Heart right ventricle (tissue), 16 donors: ENCODE measurements around the gene ANXA3. TPM values are rescaled to one million over a fixed set of nuclear protein-coding genes. Genes with fewer than 3 reads are reported as not detected.
A peak's percentile ranks its signal among the peaks of the same experiment; 100 is the strongest.

Experiments
- ATAC-seq, 8 donors: fragments of 200-7000 bp; cut with Tn5 transposase; one replicate each; pipeline ENCODE4 v1.9.1; 2020; ENCODE audit warnings: mild to moderate bottlenecking in 8 of 8, moderate library complexity in 8 of 8, moderate number of reproducible peaks in 1 of 8
- DNase-seq, 2 donors: peaks; one replicate each; pipeline ENCODE4 v3.0.0-alpha.2; 2020
- H3K27ac ChIP-seq, 10 donors: fragments of 200-600 bp; sonication (generic) in 2 of 10; one replicate each; pipeline versions ENCODE4 v1.5.0 to v1.8.0; 2020 to 2022; ENCODE audit warnings: mild to moderate bottlenecking in 3 of 10
- H3K27me3 ChIP-seq, 7 donors: fragments of 200-600 bp; one replicate each; pipeline ENCODE4 v1.8.0; 2021 to 2022; ENCODE audit warnings: mild to moderate bottlenecking in 2 of 7
- H3K36me3 ChIP-seq, 9 donors: fragments of 200-600 bp; sonication (generic) in 1 of 9; one replicate each; pipeline versions ENCODE4 v1.5.0 to v1.8.0; 2020 to 2022; ENCODE audit warnings: mild to moderate bottlenecking in 2 of 9
- H3K4me1 ChIP-seq, 9 donors: fragments of 200-600 bp; sonication (generic) in 1 of 9; one replicate each; pipeline versions ENCODE4 v1.5.0 to v1.8.0; 2020 to 2022; ENCODE audit warnings: mild to moderate bottlenecking in 4 of 9
- H3K4me3 ChIP-seq, 10 donors: fragments of 200-600 bp; sonication (generic) in 2 of 10; one replicate each; pipeline versions ENCODE4 v1.5.0 to v1.8.0; 2020 to 2022; ENCODE audit warnings: mild to moderate bottlenecking in 7 of 10, moderate library complexity in 2 of 10
- H3K9me3 ChIP-seq, 11 donors: fragments of 200-600 bp in 10 of 11; sonication (generic) in 2 of 11; one replicate each; pipeline versions ENCODE4 v1.5.0 to v1.8.0; 2013 to 2022; ENCODE audit warnings: mild to moderate bottlenecking in 2 of 11, control low read depth in 1 of 11, moderate library complexity in 1 of 11
- CTCF ChIP-seq, 9 donors: fragments of 200-600 bp; sonication (generic) in 2 of 9; IDR thresholded peaks; one replicate each; pipeline versions ENCODE4 v1.5.0 to v1.8.0; 2021 to 2022; ENCODE audit warnings: antibody characterized with exemption in 9 of 9, mild to moderate bottlenecking in 5 of 9, moderate library complexity in 1 of 9
- WGBS, 2 donors: extraction: QIAGEN DNeasy Blood & Tissue Kit; methylation state at CpG; one replicate each; pipeline ENCODE4 v1.1.7; 2013; ENCODE audit warnings: inconsistent platforms in 1 of 2; 5-methylcytosine and 5-hydroxymethylcytosine counted together
- intact Hi-C, 10 donors: fragments of 100-400 bp; cut with DNase I; formaldehyde crosslinking; loops; one replicate each; pipeline versions ENCODE4 v1.11.1 to v1.14.2; 2022
- polyA plus RNA-seq, 2 donors: library from polyadenylated mRNA; stranded (reverse); fragments of 200-250 nt; gene quantifications; one replicate each; pipeline ENCODE4 v1.2.3, GENCODE V29; 2013
- total RNA-seq, 10 donors: library from RNA; stranded (reverse); fragmentation: NEBNext Ultra II Directional in 3 of 10; extraction: Animal tissue kit (Norgen Biotek cat#: 25700) in 3 of 10; gene quantifications; one replicate each; pipeline versions ENCODE4 v1.2.1 to v1.2.4, GENCODE V29; 2021 to 2023
- donor health status: Arrhythmogenic right ventricular cardiomyopathy.
- donor health status: ischemic (EF 13 %, LVEDD 7.1; RV severe dilation, severe dysfunction).
- donor health status: healthy with polysubstance abuse.
- donor health status: DM: no; HTN: yes; CAD: no.
- donor health status: DM: no; HTN: no; CAD: no.
- donor health status: ischemic (EF 25% LVEDD 6.9; RV normal size, moderate dysfunction).
- donor health status: ischemic (EF 25% LVEDD 5.7; RV mildly dilated, moderate dysfunction).
- donor health status: healthy.
- donor health status: DM: yes; HTN: yes; CAD: no.
- donor health status: Ischemic cardiomyopathy.
- donor health status: ischemic (EF 35%, LVEDD 5.7; RV mildly dilated, moderate dysfunction).
- donor health status: nonischemic (EF 11% LVEDD 7.7; RV severe dilation, severe dysfunction).
- donor health status: DM: yes; HTN: yes; CAD: no.
- donor health status: PGD.
- donor health status: ischemic (EF 29% LVEDD 5.4; RV normal size, mild dysfunction).
- donor health status: nonischemic (EF 23%, LVEDD 6.1; RV moderate dilation, normal function).

ANXA3 gene
- total and polyA plus RNA-seq, 12 donors: 10.2 to 181 (median 19.3) TPM

- WGBS, 2 donors: 64 to 69% methylated on average over 3 of the region's 3 CpGs
Measured at GRCh38 chr4:78612398-78613178, 61.0 kb downstream of the ANXA3 start.

GRCh38 chr4:78613522-78614321 is 62.2 kb downstream of the ANXA3 start:
- peak in 6 of 8 donors; percentile 34 to 84 (median 70) for ATAC-seq
- intact Hi-C loops: loop anchor here in 8 of 10 donors (2.0 to 10.0 kb wide), 8 partner anchors 34 to 659 kb away; partner anchors contain the start of gene BMP2K (in 5 of the 8)

More at GRCh38 chr4:78612398-78613178, 61.0 kb downstream of the ANXA3 start:
- peak; percentile 32 to 78 (median 66) for TF ChIP-seq CTCF (IDR thresholded peaks at IDR 0.05)
- Histone ChIP-seq H3K9me3 (no peaks in the 10 kb centered on the region), H3K4me1 (peaks cover 0 to 37% (median 13%) of the 10 kb centered on the region in 9 donors), H3K4me3 (no peak overlapping the region), H3K27ac (no peak overlapping the region), H3K36me3 (peaks cover 0 to 18% (median 0%) of the 10 kb centered on the region in 9 donors), H3K27me3 (no peaks in the 10 kb centered on the region)
- peak; percentile 26 to 83 (median 68) for ATAC-seq
- DNase-seq: peak in 1 of 2 donors; percentile 34
- intact Hi-C loops: loop anchor here in 8 of 10 donors (2.0 to 10.0 kb wide), 8 partner anchors 35 to 658 kb away; partner anchors contain the start of gene BMP2K (in 5 of the 8)

GRCh38 chr4:78616046-78616498 is 64.5 kb downstream of the ANXA3 start:
- Histone ChIP-seq H3K9me3 (no peaks in the 10 kb centered on the region), H3K4me1 (peaks cover 0 to 24% (median 9%) of the 10 kb centered on the region in 9 donors), H3K27me3 (no peaks in the 10 kb centered on the region), H3K36me3 (peaks cover 0 to 5% (median 0%) of the 10 kb centered on the region in 9 donors), H3K27ac (no peak overlapping the region), H3K4me3 (no peak overlapping the region)
- WGBS, 2 donors: 74 to 76% methylated on average over 7 of the region's 7 CpGs
- intact Hi-C loops: loop anchor here in 7 of 10 donors (5.0 to 10.0 kb wide), 4 partner anchors 159 to 661 kb away; partner anchors contain the start of gene BMP2K (in 4 of the 7)
- TF ChIP-seq CTCF (IDR thresholded peaks at IDR 0.05): no peak
- no peak for ATAC-seq
- DNase-seq: no peak

More at GRCh38 chr4:78613522-78614321, 62.2 kb downstream of the ANXA3 start:
- TF ChIP-seq CTCF (IDR thresholded peaks at IDR 0.05): no peak
- Histone ChIP-seq H3K27me3 (no peaks in the 10 kb centered on the region), H3K4me3 (no peak overlapping the region), H3K36me3 (peaks cover 0 to 17% (median 0%) of the 10 kb centered on the region in 9 donors), H3K27ac (no peak overlapping the region), H3K9me3 (no peaks in the 10 kb centered on the region), H3K4me1 (peaks cover 0 to 37% (median 13%) of the 10 kb centered on the region in 9 donors)
- DNase-seq: no peak
- 54 to 57% methylated on average over 7 of the region's 7 CpGs for WGBS, 2 donors

GRCh38 chr4:78618436-78618835 is 66.9 kb downstream of the ANXA3 start:
- intact Hi-C loops: loop anchor here in 7 of 10 donors (5.0 to 10.0 kb wide), 4 partner anchors 156 to 664 kb away; partner anchors contain the start of gene BMP2K (in 4 of the 7)
- DNase-seq (no peak), ATAC-seq (no peak)
- no peak overlapping the region for H3K4me3 ChIP-seq
- no peak overlapping the region for H3K27ac ChIP-seq
- TF ChIP-seq CTCF (IDR thresholded peaks at IDR 0.05): no peak
- H3K36me3 ChIP-seq: no peaks in the 10 kb centered on the region
- peaks cover 0 to 14% (median 4%) of the 10 kb centered on the region in 9 donors for H3K4me1 ChIP-seq
- H3K9me3 ChIP-seq: no peaks in the 10 kb centered on the region
- WGBS, 2 donors: 90 to 92% methylated on average over 1 of the region's 1 CpG
- no peaks in the 10 kb centered on the region for H3K27me3 ChIP-seq
